ENCODE results near the gene FOSL2.

The FOSL2 gene

DNA sequence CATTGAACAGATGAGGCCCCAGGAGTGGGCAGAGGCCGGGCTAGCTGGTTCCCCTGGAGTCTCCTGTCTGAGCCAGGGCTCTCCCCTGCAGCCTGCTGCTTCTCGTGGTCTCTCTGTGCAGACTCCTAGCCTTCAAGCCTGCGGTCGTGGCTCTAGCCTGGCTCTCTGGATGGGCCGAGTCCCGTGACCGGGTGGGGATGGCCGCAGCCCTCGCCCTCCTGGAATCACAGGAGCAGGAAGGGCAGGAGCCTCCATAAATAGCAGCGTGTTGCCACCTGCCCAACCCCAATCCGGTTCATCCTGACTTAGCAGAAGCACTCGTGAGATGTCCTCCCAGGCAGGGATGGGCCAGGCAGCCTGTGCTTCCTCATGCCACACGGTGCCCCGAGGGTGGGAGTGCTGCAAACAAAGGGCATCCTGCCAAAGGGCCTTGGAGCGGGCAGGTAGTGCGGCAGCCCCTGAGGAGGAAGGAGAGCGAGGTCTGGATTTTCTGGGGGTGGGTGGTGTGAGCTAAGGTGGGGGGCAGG is 43.9 kb downstream of the FOSL2 start:
- no peak for DNase-seq
- in situ Hi-C loops (cut with MboI; ENCODE audit: low pct_unique_long_range_greater_than_20kb, low sequenced_read_pairs), result loop anchor here (25.0 kb wide), 1 partner anchor 699 kb away; no protein-coding TSS in a partner anchor

DNA sequence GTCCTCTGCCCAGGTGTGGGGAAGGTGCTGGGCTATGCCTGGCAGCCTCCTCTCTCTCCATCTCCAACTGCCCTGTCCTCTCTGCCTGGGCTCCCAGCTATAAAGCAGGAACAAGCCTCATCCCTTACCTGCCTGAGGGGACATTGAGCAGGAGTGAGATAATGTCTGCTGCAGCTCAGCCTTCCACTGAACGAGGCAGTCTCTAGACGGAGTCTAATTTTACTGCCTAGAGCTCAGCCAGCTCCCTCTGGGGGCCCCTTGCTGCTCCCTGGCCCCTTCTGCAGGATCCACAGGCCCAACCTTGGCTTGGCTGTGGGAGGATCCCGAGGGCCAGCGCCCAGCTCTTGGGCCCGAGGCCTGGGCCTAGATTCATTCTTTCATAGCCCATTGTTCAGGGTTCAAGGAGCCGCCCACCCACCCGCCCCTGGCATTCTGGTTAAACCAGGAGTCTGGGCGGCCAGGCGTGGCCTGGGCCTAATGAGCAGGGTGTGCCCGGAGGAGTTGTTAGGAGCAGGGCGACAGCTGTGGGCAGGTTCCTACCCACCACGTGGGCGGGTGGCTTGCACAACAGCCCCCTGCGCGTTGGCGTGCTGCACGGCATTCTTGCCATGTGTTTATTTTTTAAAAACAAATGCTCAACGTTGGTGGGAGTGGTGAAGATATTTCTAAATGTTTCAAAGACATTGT is 44.6 kb downstream of the FOSL2 start:
- in situ Hi-C loops (cut with MboI; ENCODE audit: low pct_unique_long_range_greater_than_20kb, low sequenced_read_pairs), result loop anchor here (25.0 kb wide), 1 partner anchor 700 kb away; no protein-coding TSS in a partner anchor
- DNase-seq, result no peak

DNA sequence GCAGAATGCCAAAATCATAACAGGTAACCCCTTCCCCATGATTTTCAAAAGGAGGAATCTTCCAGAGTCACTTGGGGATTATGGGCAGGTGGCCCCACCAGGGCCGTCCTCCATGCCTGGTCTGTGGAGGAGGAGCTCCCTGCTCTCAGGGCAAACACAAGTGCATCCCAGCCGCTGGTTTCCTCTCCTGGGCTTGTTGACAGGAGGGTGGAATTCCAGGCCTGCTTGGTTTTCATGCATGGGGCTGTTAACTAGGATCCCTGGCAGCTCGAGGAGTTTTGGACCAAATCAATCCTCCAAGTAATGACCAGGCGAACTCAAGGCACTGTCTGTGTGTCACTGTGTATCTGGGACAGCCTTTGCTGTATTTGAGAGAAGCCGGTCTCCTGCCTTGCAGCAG is 45.3 kb downstream of the FOSL2 start:
- in situ Hi-C loops (cut with MboI; ENCODE audit: low pct_unique_long_range_greater_than_20kb, low sequenced_read_pairs), result loop anchor here (25.0 kb wide), 1 partner anchor 701 kb away; no protein-coding TSS in a partner anchor
- no peak for DNase-seq

DNA sequence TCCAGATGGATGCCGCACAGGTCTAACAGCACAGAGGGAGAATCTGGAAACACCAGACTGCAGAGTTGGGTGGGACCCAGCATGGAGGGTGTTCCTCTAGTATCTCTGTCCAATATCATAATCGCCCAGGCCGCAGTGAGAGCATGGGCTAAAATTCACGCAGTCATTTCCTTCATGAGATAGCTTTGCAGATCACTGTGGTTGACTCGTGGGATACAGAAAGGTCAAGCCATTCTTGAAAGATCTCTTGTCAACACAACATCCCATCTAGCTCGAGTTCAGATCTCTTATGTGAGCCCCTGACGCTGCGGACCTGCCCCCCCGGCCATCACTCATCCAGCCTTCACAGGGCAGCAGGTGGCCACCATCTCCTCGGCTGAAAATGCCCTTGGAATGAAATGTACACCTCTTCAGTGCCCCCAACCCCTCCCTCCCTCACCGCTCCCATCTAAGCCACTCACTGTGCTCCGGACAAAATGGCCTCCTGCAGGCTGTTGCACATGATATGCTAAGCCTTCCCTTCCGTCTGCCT is 45.9 kb downstream of the FOSL2 start:
- DNase-seq, result no peak
- in situ Hi-C loops (cut with MboI; ENCODE audit: low pct_unique_long_range_greater_than_20kb, low sequenced_read_pairs), result loop anchor here (25.0 kb wide), 1 partner anchor 701 kb away; no protein-coding TSS in a partner anchor

DNA sequence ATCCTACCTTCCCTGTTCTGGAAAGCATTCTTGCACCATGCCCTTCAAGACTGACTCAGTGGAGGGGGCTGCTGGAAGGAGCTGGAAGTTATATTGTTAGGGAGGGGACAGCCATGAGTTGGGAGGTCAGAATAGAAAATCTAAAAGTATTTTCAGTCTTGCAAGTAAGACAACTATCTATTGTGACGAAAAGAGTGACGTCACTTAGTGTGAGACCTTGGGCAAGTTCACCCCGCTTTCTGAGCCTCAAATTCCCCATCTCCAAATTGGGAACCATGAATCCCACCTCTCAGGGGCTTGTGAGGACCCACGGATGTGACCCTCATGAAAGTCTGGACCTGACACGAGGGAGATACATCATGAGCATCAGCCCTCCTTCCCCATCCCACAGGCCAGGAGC is 46.5 kb downstream of the FOSL2 start:
- in situ Hi-C loops (cut with MboI; ENCODE audit: low pct_unique_long_range_greater_than_20kb, low sequenced_read_pairs), result loop anchor here (25.0 kb wide), 1 partner anchor 702 kb away; no protein-coding TSS in a partner anchor
- no peak for DNase-seq

DNA sequence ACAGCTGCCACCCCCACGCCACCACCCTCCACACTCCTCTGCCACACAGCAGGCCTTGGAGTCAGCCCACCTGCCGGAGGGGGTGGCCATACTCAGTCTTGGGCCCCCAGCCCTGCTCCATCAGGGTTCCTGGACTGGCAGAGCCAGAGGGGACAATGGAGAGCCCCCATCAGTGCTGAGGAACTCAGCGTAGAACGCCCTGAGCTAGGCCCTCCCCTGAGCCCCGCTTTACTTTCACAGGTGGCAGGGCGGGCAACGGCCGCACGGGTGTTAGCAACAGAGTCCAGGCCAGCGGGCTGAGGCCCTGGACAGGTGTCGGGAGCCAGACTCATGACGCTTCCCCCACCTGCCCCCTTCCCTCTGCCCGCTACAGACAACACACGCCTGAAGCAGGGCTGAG is 47.1 kb downstream of the FOSL2 start:
- no peak for DNase-seq
- in situ Hi-C loops (cut with MboI; ENCODE audit: low pct_unique_long_range_greater_than_20kb, low sequenced_read_pairs), result loop anchor here (25.0 kb wide), 1 partner anchor 702 kb away; no protein-coding TSS in a partner anchor

DNA sequence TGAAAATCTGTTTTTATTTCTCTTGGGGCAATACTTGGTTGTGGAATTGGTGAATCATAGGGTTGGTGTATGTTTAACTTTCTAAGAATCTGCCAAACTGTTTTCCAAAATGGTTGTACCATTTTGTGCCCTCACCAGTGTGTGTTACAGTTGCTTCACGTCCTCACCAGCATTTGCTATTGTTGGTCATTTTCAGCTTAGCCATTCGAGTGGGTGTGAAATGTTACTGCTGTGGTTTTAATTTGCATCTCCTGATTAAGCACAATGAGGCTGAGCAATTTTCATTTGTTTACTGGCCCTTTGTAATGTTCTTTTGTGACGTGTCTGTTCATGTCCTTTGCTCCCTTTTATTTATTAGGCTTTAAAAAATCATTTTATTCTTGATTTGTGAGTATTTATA is 49.7 kb downstream of the FOSL2 start:
- DNase-seq, result no peak
- in situ Hi-C loops (cut with MboI; ENCODE audit: low pct_unique_long_range_greater_than_20kb, low sequenced_read_pairs), result loop anchor here (25.0 kb wide), 1 partner anchor 705 kb away; no protein-coding TSS in a partner anchor

DNA sequence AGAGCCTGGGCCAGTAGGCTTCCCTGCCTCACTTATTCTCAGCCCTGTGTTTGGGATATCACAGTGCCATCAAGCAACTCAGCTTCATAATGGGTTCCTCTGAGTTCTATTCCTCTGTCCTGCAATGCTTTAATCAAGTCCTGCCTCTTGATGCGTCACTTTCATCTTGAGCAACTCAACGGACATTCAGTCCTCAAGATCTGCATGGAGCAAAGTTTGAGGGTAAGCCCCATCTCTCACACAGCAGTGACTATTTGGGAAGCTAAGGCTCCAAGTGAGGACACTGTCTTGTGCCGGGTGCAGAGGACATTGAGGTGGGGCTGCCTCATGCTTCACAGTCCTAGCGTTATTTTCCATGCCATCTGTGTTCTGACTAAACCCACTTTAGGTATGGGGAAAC is 52.3 kb downstream of the FOSL2 start:
- DNase-seq, result no peak
- in situ Hi-C loops (cut with MboI; ENCODE audit: low pct_unique_long_range_greater_than_20kb, low sequenced_read_pairs), result loop anchor here (25.0 kb wide), 1 partner anchor 708 kb away; no protein-coding TSS in a partner anchor

DNA sequence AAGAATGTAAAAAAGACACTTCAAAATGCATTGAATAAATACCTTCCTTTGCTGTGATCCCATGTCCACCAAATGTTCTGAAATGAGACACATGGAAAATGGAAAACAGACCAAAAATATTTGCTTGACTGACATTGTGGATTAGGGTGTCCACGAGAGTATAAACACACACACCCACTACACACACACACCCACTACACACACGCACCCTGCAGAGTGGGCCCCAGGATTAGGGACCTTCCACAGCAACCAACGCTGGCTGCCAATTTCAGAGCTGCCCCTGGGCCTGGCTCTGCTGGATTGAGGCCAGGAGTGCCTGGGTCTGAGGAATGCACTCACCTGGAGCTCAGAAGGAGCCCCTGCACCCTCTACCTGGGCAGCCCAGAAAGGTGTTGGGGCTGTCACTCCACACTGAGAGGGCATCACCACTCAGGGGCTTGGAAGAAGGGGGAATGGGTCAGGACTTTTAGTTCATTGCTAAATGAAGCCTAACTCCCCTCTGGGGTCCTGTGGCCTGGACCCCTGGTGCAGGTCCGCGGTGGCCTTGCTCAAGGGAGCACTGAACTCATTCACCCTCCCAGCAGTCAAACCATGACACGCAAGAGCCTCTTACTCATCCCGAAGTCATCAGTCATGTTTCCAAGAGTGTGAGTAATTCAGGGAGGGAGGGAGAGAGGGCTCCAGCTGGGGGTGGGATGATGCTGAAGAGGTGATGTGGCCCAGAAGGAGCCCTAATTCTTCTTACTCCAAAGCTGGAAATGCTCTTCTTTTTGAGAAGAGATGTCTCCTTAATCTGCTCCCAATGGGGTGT is 53.0 kb downstream of the FOSL2 start:
- in situ Hi-C loops (cut with MboI; ENCODE audit: low pct_unique_long_range_greater_than_20kb, low sequenced_read_pairs), result loop anchor here (25.0 kb wide), 1 partner anchor 708 kb away; no protein-coding TSS in a partner anchor
- DNase-seq, result no peak

DNA sequence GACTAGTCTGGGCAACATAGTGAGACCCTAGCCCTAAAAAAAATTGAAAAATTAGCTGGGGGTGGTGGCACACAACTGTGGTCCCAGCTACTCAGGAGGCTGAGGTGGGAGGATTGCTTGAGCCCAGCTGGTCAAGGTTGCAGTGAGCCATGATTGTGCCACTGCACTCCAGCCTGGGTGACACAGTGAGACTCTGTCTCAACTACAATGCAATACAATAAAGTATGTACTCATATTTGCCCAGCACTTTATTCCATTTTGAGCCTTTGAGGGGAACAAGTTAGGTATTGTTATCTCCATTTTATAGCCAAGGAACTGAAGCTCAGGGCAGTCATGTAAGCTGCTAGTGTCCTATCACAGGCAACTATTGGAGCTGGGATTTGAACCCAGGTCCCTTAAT is 53.9 kb downstream of the FOSL2 start:
- in situ Hi-C loops (cut with MboI; ENCODE audit: low pct_unique_long_range_greater_than_20kb, low sequenced_read_pairs), result loop anchor here (25.0 kb wide), 1 partner anchor 709 kb away; no protein-coding TSS in a partner anchor
- DNase-seq, result no peak

DNA sequence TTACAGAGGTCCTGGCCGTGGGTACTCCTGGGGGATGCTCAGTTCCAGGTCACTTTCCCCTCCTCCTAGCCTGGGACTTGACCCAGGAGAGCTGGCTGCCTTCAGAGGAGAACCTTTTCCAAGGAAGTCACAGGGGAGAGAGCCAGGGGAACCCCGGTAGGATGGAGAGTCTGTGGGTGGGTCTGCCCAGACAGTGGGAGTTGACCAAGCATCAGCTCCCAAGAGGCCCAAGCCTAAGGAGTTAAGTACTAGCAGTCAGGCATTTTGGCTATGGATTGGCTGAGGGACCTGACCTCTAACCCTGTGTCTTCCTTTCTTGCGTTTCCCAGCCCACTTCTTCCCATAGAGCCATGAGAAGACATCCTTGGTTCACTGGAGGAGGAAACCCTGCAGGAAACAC is 54.4 kb downstream of the FOSL2 start:
- in situ Hi-C loops (cut with MboI; ENCODE audit: low pct_unique_long_range_greater_than_20kb, low sequenced_read_pairs), result loop anchor here (25.0 kb wide), 1 partner anchor 710 kb away; no protein-coding TSS in a partner anchor
- no peak for DNase-seq

DNA sequence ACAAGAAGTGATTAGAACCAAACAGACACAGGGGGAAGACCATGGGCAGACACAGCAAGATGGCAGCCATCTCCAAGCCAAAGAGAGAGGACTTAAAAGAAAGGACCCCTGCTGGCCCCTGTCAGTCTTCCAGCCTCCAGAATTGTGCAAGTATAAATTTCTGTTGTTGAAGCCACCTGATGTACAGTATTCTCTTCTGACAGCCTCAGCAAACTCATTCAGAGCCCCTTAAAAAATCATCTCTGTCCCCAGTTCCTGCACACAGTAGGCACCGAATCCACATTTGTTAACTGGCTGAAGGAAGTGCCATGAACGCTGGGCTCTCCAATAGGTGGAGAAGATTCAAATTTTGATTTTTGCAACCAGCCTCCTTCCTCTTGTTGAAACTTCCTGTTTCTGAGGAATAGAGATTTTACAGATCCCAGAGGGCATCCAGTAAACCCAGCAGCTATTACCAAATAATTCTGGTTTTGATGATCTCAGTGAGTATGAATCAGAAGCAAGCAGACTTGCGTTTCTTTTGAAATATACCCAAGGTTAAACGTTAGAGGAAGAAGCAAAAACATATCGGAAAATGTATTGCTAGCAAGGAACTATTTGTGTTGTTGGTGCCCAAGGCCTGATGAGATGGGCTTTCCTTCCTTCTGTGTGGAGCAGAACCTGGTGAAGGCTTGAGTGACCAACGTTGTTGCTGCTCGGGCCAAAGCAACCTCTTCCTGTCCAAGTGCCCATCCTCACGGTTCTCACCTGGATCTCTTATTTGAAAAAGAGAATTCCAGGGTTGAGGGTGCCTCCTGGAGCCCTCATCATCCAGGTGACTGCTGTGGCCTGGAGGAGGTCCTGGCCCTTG is 55.5 kb downstream of the FOSL2 start:
- in situ Hi-C loops (cut with MboI; ENCODE audit: low pct_unique_long_range_greater_than_20kb, low sequenced_read_pairs), result loop anchor here (25.0 kb wide), 1 partner anchor 711 kb away; no protein-coding TSS in a partner anchor
- peak; percentile 64 for DNase-seq

DNA sequence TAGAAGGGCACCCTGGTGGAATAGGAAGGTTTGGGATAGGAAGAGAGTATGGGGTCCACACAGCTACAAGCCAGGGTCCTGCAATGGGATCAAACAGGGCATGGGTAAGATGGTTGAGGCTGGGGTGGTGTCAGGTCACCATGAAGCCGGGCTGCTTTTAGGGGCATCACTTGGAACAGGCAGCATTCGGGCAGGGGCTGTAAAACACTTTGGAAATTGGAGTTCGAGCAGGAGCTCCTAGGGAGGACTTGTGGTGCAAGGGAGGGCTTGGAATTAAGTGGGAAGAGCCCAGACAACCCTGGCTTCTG is 56.1 kb downstream of the FOSL2 start:
- in situ Hi-C loops (cut with MboI; ENCODE audit: low pct_unique_long_range_greater_than_20kb, low sequenced_read_pairs), result loop anchor here (25.0 kb wide), 1 partner anchor 711 kb away; no protein-coding TSS in a partner anchor
- DNase-seq, result no peak

DNA sequence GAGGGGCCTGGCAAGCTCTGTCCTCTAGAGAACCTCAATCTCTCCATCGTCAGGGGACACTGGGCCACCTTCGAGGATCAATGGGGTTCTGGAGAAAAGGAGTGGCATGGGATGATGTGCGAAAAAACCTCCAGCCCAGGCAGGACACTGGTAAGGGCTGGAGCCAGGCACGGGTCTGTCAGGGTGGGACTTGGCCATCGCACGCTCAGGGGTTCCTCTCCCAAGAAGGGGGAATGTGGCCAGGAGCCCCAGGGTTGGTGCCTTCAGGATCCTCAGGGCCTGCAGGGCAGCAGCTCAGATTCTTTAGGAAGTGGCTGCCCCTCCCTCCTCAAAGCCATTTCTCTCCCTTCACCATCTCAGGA is 56.4 kb downstream of the FOSL2 start:
- no peak for DNase-seq
- in situ Hi-C loops (cut with MboI; ENCODE audit: low pct_unique_long_range_greater_than_20kb, low sequenced_read_pairs), result loop anchor here (25.0 kb wide), 1 partner anchor 712 kb away; no protein-coding TSS in a partner anchor

DNA sequence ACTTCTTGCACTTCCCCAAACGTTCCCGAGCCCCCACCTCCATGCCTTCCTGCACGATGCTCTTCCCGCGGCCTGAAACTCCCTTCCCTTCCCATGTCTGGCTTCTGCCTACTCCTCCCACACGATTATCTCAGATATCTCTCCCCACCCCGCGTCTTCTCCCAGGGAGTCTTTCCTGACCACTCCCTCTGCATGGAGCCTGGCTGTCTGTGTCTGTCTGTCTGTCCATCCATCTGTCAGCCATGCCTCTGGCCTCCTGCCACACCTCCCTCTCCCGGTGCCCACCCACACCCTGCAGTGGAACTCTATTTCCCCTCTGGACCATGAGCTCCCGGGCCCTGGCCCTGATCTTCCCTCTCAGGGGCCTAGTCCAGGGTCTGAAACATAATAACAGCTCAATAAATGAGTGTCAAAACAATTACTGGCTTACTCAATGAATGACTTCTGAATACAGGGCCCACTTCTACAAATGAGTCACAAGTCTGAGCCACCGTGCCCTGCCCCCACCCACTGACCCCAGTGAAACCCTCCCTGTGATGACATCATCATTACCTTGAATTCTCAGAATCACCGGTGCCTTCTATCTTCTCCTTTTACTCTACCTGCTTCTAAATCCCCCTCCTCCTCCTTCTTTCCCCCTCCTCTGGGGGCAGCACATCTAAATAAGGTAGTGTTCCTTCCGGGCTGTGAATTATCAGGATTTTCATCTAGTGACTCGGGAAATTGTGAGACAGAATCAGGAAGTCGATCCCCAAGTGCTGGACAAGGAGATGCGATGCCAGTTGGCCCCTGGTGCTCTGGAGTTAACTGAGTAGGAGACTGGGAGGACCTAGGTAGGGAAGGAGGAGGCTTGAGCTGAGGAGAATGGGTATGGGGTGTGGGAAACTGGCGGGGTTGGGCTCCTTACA is 57.1 kb downstream of the FOSL2 start:
- peak; percentile 25 for DNase-seq

DNA sequence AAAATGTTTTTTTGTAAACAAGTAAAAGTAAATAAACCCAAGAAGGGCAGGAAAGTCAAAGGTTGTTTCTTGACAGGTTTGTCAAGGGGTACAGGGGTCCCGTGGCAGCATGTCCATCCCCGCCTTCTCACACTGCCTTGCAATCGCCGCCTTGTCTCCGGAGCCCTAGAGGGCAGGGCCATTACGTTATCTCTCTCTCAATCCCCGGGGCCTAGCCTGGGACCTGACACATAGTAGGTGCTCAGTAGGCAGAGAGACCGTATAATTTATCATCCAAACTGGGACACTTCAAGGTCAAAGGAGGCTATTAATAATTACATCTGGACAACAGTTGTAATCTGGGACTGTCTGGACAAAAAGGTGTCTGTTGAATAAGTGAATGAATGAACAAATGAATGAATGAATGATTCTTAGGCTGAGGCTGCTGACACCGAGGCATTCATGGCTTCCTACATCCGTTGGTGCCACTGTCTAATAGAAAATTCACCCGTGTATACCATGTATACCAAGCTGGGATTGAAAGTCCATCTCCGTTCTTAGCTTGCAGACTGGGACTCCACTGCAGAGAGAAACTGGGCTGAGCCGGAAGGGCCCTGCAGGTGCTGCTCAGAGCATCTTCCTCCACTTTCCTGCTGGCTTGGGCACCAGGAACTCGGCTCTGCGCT is 58.4 kb downstream of the FOSL2 start:
- in situ Hi-C loops (cut with MboI; ENCODE audit: low pct_unique_long_range_greater_than_20kb, low sequenced_read_pairs), result no loop called here
- no peak for DNase-seq

More for the DNA sequence above, 57.1 kb downstream of the FOSL2 start:
- in situ Hi-C loops (cut with MboI; ENCODE audit: low pct_unique_long_range_greater_than_20kb, low sequenced_read_pairs), result loop anchor here (25.0 kb wide), 1 partner anchor 712 kb away; no protein-coding TSS in a partner anchor

All from KBM-7 (cell line).